PC-3 (cell line): Measurements from ENCODE around the gene BTF3. TPM values are rescaled to one million over a fixed set of nuclear protein-coding genes. Genes with fewer than 3 reads are reported as not detected.

ENCODE experiments used
- ATAC-seq: fragments of 200-7000 bp; cut with Tn5 transposase; 2 replicates; pipeline ENCODE4 v1.9.1; 2020; ENCODE audit warnings: mild to moderate bottlenecking, moderate library complexity
- BruUV-seq: library from RNA; stranded (reverse); fragments of 400-500 nt; replicated peaks from 2 replicates; lab custom pipeline; 2021; lab: Mats Ljungman, UMichigan
- CTCF ChIA-PET: fragments of 300-600 bp; sonication (Branson Sonifier 250); formaldehyde crosslinking; loops from one replicate; lab custom pipeline; 2022; ENCODE audit warnings: antibody characterized with exemption; lab: Charles Lee
- POLR2A ChIA-PET: fragments of 300-600 bp; sonication (Branson Sonifier 250); formaldehyde crosslinking; loops from one replicate; lab custom pipeline; 2022; ENCODE audit warnings: antibody characterized with exemption; ENCODE audit not compliant: unreplicated experiment; lab: Charles Lee
- DNase-seq: peaks from one replicate; pipeline ENCODE4 v3.0.0-alpha.2; 2015
- H2AFZ ChIP-seq: fragments of 300-600 bp; sonication (generic); 2 replicates; pipeline ENCODE4 v1.6.0; 2016; ENCODE audit warnings: antibody characterized with exemption, low read length
- H3F3A ChIP-seq: fragments of 300-600 bp; sonication (generic); one replicate; pipeline ENCODE4 v1.6.0; 2017; ENCODE audit warnings: antibody characterized with exemption, low read length, control low read depth, mild to moderate bottlenecking; ENCODE audit not compliant: unreplicated experiment
- H3K27ac ChIP-seq: fragments of 300-600 bp; sonication (generic); 2 replicates; pipeline ENCODE4 v1.5.1; 2016; ENCODE audit warnings: mild to moderate bottlenecking, low read length
- H3K27me3 ChIP-seq: fragments of 300-600 bp; sonication (generic); 2 replicates; pipeline ENCODE4 v1.6.1; 2016; ENCODE audit warnings: low read length, mixed read lengths
- H3K36me3 ChIP-seq: fragments of 300-600 bp; sonication (generic); 2 replicates; pipeline ENCODE4 v1.6.1; 2016; ENCODE audit warnings: low read depth, mixed run types, low read length, mixed read lengths
- H3K4me1 ChIP-seq: fragments of 300-600 bp; sonication (generic); 2 replicates; pipeline ENCODE4 v1.5.1; 2016; ENCODE audit warnings: low read length; ENCODE audit not compliant: insufficient read depth
- H3K4me2 ChIP-seq: fragments of 300-600 bp; sonication (generic); 2 replicates; pipeline ENCODE4 v1.6.0; 2016; ENCODE audit warnings: low read length
- H3K4me3 ChIP-seq: fragments of 300-600 bp; sonication (generic); 2 replicates; pipeline ENCODE4 v1.5.1; 2016; ENCODE audit warnings: mild to moderate bottlenecking, low read length, mixed read lengths
- H3K79me2 ChIP-seq: fragments of 300-600 bp; sonication (generic); 2 replicates; pipeline ENCODE4 v1.6.1; 2017; ENCODE audit warnings: low read length, mixed read lengths
- H3K9ac ChIP-seq: fragments of 300-600 bp; sonication (generic); 2 replicates; pipeline ENCODE4 v1.6.0; 2016; ENCODE audit warnings: mild to moderate bottlenecking, low read length
- H3K9me2 ChIP-seq: fragments of 300-600 bp; sonication (generic); replicated peaks from 2 replicates; pipeline ENCODE4 v1.6.1; 2016; ENCODE audit warnings: mixed run types, low read length, mixed read lengths
- H3K9me3 ChIP-seq: fragments of 300-600 bp; sonication (generic); 2 replicates; pipeline ENCODE4 v1.6.1; 2016; ENCODE audit warnings: low read length, mixed read lengths
- H4K20me1 ChIP-seq: fragments of 300-600 bp; sonication (generic); 2 replicates; pipeline ENCODE4 v1.6.1; 2016; ENCODE audit warnings: low read length, mixed read lengths
- EZH2 ChIP-seq: fragments of 300-600 bp; sonication (generic); IDR thresholded peaks from one replicate; pipeline ENCODE4 v1.6.1; 2017; ENCODE audit warnings: antibody characterized with exemption, mild to moderate bottlenecking, low read length; ENCODE audit not compliant: unreplicated experiment
- EZH2phosphoT487 ChIP-seq: fragments of 300-600 bp; sonication (generic); IDR thresholded peaks from 2 replicates; pipeline ENCODE4 v1.6.1; 2018; ENCODE audit warnings: mild to moderate bottlenecking, antibody characterized with exemption, low read length, borderline replicate concordance
- intact Hi-C: fragments of 100-400 bp; cut with micrococcal nuclease; formaldehyde crosslinking; loops from 2 replicates; pipeline ENCODE4 v1.9.0; 2023
- total RNA-seq: library from RNA; depleted of rRNA; stranded (reverse); fragments of >200 nt; gene quantifications from 2 replicates; pipeline ENCODE4 v1.2.3, GENCODE V29; 2014
- TF ChIP-seq, protein P1 (sequence below): fragments of 300-600 bp; sonication (generic); conservative IDR thresholded peaks from 2 replicates; pipeline ENCODE4 v1.5.1; 2017; ENCODE audit warnings: antibody characterized with exemption, low read depth, mild to moderate bottlenecking, low read length

The BTF3 gene
- total RNA-seq, 1 experiment from 2014 or later = 291 TPM

DNA sequence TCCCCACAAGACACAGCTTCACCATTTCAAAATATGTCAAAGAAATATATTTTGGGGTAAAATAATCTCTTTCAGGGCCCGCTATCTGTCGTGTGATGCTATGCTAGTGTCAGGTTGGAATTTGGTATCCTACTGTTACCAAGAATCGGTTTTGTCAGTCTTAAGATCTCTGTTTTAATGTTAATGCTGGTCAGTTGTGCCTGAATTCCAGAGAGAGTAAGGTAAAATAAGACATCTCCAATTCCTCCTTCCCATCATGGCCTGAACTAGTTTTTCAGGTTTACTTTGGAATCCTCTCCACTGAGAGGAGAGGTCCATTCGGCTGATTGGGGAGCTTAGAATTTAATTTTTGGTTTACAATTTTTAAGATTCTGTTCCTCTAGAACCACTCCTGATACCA lies 10.4 kb upstream of the BTF3 start:
- DNase-seq (no peak), ATAC-seq (no peak)
- ChIA-PET POLR2A (no interaction called here), CTCF (no interaction called here)
- no peak overlapping the region for H3K9ac ChIP-seq
- H3K27ac ChIP-seq = no peak overlapping the region
- no peaks in the 10 kb centered on the region for H3K27me3 ChIP-seq
- TF ChIP-seq, protein P1, sequence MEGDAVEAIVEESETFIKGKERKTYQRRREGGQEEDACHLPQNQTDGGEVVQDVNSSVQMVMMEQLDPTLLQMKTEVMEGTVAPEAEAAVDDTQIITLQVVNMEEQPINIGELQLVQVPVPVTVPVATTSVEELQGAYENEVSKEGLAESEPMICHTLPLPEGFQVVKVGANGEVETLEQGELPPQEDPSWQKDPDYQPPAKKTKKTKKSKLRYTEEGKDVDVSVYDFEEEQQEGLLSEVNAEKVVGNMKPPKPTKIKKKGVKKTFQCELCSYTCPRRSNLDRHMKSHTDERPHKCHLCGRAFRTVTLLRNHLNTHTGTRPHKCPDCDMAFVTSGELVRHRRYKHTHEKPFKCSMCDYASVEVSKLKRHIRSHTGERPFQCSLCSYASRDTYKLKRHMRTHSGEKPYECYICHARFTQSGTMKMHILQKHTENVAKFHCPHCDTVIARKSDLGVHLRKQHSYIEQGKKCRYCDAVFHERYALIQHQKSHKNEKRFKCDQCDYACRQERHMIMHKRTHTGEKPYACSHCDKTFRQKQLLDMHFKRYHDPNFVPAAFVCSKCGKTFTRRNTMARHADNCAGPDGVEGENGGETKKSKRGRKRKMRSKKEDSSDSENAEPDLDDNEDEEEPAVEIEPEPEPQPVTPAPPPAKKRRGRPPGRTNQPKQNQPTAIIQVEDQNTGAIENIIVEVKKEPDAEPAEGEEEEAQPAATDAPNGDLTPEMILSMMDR = no peak
- TF ChIP-seq EZH2phosphoT487 (no peak), EZH2 (no peak)
- H3K79me2 ChIP-seq = no peaks in the 10 kb centered on the region
- no peaks in the 10 kb centered on the region for H3K4me1 ChIP-seq
- H3K4me3 ChIP-seq = no peak overlapping the region
- no peaks in the 10 kb centered on the region for H3K9me3 ChIP-seq
- intact Hi-C loops = no loop called here
- H3F3A ChIP-seq = no peaks in the 10 kb centered on the region
- H2AFZ ChIP-seq = no peak overlapping the region
- H3K4me2 ChIP-seq = no peak overlapping the region
- no peaks in the 10 kb centered on the region for H3K36me3 ChIP-seq
- BruUV-seq = no TSS peak
- H3K9me2 ChIP-seq = no peaks in the 10 kb centered on the region
- H4K20me1 ChIP-seq = no peaks in the 10 kb centered on the region

DNA sequence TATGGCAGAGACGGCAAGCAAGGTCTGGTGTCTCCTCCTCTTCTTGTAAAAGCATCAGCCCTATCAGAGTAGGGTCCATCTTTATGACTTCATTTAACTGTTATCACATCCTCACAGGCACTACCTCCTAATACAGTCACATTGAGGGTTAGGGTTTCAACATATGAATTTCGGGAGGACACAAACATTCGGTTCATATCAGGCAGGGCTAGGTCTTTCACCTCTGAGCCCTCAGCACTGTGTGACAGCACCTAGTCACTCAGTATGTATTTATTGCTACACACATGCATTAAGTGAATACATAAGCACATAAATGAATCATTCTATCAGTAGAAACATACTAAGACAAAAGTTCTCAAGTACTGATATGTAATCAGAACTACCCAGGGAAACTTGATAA lies 9.4 kb upstream of the BTF3 start:
- CTCF ChIA-PET = no interaction called here
- no peak for ATAC-seq
- Histone ChIP-seq H3K36me3 (no peaks in the 10 kb centered on the region), H3F3A (no peaks in the 10 kb centered on the region), H3K79me2 (no peaks in the 10 kb centered on the region), H4K20me1 (no peaks in the 10 kb centered on the region), H2AFZ (no peak overlapping the region), H3K4me1 (no peaks in the 10 kb centered on the region), H3K9me3 (no peaks in the 10 kb centered on the region), H3K4me2 (no peak overlapping the region), H3K27ac (no peak overlapping the region), H3K4me3 (no peak overlapping the region), H3K9me2 (no peaks in the 10 kb centered on the region), H3K27me3 (no peaks in the 10 kb centered on the region), H3K9ac (no peak overlapping the region)
- BruUV-seq = no TSS peak
- DNase-seq = no peak
- POLR2A ChIA-PET = no interaction called here
- TF ChIP-seq, protein P1 = no peak
- TF ChIP-seq EZH2 (no peak), EZH2phosphoT487 (no peak)
- intact Hi-C loops = no loop called here

DNA sequence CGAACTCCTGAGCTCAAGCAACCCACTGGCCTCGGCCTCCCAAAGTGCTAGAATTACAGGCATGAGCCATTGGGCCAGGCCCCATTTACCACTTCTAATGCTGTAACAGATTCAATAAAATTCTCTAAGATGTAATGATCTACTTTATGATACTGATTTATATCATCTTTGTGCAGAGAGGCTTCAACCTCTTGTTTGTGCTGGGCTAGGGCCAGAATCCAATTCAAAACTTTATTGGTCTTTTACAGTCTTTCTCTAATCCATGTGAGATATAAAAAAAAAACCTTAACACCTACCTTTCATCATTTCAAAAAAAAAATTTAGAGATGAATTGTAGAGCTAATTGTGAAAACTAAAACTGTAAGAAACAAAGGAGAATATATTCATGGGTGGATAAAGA lies 8.2 kb upstream of the BTF3 start:
- Histone ChIP-seq H3K9me3 (no peaks in the 10 kb centered on the region), H4K20me1 (no peaks in the 10 kb centered on the region), H3K4me3 (no peak overlapping the region), H3K4me1 (no peaks in the 10 kb centered on the region), H3K27me3 (no peaks in the 10 kb centered on the region), H3K79me2 (no peaks in the 10 kb centered on the region), H3K27ac (no peak overlapping the region), H3F3A (no peaks in the 10 kb centered on the region), H3K4me2 (no peak overlapping the region), H3K36me3 (no peaks in the 10 kb centered on the region), H2AFZ (no peak overlapping the region), H3K9me2 (no peaks in the 10 kb centered on the region), H3K9ac (no peak overlapping the region)
- ATAC-seq = no peak
- ChIA-PET POLR2A (no interaction called here), CTCF (no interaction called here)
- BruUV-seq = no TSS peak
- TF ChIP-seq, protein P1 = no peak
- TF ChIP-seq EZH2phosphoT487 (no peak), EZH2 (no peak)
- intact Hi-C loops = no loop called here
- DNase-seq = no peak
